ENCODE measurements around the gene PUSL1.

The PUSL1 gene

DNA sequence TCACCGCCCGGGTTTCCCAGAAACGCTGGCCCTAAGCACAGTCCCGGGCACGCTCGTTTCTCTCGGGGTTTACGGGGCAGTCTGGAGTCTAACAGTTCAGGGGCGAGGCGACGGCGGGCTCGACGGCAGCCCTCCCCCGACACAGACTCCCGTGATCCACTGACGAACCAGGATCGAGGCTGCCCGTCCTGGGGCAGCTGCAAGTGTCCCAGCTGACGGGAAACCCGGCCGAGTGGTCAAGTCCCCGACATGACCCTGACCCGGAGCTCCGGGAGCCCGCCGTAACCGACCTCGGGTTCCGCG lies 35.2 kb upstream of the PUSL1 start:
- TF ChIP-seq, protein P1, sequence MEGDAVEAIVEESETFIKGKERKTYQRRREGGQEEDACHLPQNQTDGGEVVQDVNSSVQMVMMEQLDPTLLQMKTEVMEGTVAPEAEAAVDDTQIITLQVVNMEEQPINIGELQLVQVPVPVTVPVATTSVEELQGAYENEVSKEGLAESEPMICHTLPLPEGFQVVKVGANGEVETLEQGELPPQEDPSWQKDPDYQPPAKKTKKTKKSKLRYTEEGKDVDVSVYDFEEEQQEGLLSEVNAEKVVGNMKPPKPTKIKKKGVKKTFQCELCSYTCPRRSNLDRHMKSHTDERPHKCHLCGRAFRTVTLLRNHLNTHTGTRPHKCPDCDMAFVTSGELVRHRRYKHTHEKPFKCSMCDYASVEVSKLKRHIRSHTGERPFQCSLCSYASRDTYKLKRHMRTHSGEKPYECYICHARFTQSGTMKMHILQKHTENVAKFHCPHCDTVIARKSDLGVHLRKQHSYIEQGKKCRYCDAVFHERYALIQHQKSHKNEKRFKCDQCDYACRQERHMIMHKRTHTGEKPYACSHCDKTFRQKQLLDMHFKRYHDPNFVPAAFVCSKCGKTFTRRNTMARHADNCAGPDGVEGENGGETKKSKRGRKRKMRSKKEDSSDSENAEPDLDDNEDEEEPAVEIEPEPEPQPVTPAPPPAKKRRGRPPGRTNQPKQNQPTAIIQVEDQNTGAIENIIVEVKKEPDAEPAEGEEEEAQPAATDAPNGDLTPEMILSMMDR (IDR thresholded peaks at IDR 0.05; ENCODE audit: extremely low read depth, missing control alignments), result no peak
- DNase-seq (ENCODE audit: low spot score), result no peak

DNA sequence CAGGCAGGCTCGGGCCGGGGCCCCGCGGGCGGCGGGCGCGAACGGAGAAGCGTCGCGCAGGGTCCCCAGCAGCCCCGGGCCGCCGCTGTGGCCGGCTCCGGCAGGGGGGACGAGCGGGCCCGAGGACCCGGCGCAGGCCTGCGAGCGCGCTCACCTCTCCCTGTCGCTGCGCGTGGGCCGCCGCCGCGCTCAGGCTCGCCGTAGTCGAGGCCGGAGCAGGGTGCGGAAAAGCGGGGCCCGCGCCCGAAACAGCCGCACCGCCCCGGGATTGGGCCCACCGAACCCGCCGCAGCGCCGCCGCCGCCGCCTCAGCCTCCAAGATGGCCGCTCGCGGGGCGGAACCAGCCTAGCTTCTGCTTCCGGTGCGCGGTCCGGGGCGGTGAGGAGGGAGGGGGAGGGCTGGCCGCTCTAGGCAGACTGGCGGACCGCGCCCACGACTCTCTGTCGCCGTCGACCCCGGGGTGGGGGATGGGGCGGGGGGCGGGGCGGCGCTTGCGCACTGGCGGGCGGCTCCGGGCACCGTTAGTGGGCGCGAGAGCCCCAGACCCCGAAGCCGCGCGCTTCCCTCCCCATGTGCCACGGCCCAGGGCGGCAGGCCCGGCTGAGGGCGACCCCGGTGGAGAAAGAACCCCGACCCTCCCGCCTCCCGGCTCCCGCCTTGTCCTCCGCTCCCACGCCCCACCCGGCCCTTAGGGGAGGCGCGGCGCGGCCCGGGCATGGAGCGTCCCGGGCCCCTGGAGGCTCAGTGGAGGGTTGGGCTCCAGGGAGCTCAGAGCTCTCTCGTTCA lies 34.7 kb upstream of the PUSL1 start, which contains the start of gene UBE2J2:
UBE2J2 (minus strand) TSS at position 343 of the 787 bp plus-strand sequence. CDS start 5,862 bp downstream, outside the sequence.
- TF ChIP-seq, protein P1 (IDR thresholded peaks at IDR 0.05; ENCODE audit: extremely low read depth, missing control alignments), result no peak
- peak; percentile 100 for DNase-seq (ENCODE audit: low spot score)

DNA sequence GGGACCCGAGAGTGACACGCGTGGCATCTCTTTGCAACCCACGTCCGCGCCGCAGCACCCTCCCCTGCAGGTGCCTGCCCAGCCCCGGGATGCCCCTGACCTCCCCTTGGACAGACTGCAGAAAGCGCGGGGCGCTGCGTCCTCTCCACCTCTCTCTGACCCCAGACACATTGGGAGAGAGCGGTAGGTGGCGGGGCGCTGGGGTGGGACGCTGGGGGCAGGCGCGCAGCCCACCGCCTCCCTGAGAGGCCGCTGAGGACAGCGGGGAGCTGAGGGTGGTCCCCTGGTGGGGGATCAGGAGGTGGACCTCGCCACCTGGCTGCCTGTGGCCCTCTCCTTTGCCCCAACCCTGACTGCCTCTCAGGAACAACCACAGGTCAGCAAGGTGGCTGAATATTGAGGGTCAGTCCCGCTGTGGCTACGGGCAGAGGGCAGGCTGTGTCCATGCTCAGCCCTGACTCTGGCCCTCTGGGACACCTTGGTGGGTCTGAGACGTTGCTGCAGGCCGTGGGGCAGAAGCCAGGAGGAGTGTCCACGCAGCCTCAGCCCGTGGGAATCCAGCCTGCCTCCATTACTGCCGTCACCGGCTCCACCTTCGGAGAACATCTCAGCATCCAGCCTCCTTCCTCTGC lies 34.0 kb upstream of the PUSL1 start:
- DNase-seq (ENCODE audit: low spot score), result no peak
- TF ChIP-seq, protein P1 (IDR thresholded peaks at IDR 0.05; ENCODE audit: extremely low read depth, missing control alignments), result no peak

DNA sequence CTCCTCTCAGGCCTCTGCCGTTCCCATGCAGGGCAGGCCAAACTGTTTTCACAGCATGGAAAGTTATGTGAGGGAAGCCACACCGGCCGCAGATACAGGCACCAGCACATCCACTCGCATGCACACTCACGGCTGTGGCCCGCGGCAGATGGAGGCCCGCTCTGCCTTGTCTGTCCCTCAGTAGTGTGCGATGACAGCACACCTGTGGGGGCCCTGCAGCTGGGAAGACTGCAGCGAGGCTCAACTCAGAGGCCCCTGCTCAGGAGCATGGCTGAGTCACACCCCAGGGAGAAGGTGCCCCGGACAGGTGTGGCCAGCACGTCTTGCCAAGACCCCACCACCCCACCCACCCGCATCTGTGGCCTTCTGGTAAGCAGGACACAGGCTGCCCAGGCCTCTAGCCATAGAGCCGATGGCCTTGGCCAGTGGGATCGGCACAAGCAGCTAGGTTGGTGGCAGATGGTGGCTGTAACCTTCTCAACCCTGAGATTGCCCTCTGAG lies 33.4 kb upstream of the PUSL1 start:
- DNase-seq (ENCODE audit: low spot score), result no peak
- TF ChIP-seq, protein P1 (IDR thresholded peaks at IDR 0.05; ENCODE audit: extremely low read depth, missing control alignments), result no peak

DNA sequence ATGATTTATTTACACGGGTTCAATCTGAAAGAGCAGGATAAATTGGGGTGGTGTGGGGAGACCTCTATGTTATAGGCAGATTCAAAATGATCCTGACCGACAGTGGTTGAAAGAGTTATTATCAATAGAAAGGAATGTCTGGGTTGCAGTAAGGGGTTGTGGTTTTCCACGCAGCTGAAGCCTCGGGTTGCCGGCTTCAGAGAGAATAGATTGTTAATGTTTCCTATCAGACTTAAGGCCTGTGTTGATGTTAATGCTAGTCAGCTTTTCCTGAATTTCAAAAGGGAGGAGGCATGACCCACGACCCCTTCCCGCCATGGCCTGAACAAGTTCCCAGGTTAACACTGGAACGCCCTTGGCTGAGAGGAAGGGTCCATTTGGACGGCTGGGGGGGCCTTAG lies 32.6 kb upstream of the PUSL1 start:
- DNase-seq (ENCODE audit: low spot score), result no peak
- TF ChIP-seq, protein P1 (IDR thresholded peaks at IDR 0.05; ENCODE audit: extremely low read depth, missing control alignments), result no peak

DNA sequence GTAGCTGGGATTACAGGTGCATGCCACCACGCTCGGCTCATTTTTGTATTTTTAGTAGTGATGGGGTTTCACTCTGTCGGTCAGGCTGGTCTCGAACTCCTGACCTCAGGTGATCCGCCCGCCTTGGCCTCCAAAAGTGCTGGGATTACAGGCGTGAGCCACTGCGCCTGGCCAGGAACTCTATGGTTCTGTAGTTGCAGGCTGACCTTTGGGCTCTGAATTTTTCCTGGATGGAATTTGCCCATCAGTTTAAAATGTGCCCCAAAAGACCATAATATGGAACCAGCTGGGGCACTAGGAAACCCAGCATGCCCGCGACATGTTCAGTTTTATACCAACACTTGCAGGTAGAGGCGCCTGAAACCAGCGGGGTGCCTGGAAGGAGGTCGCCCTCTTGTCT lies 29.8 kb upstream of the PUSL1 start:
- TF ChIP-seq, protein P1 (IDR thresholded peaks at IDR 0.05; ENCODE audit: extremely low read depth, missing control alignments), result no peak
- DNase-seq (ENCODE audit: low spot score), result no peak

DNA sequence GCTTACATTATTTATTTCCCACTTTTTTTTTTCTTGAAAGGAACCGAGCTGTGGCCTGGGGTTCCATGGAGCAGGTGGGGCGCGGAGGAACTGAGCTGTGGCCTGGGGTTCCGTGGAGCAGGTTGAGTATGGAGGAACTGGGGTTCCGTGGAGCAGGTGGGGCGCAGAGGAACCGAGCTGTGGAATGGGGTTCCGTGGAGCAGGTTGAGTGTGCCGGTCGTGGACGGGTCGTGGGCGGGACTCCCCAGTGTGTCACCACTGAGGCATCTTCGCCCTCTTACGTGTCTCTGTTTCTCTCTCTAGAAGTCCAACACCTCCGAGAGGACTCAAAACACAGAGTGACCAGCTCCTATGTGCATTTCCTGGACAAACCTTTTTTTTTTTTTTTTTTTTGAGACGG lies 29.4 kb upstream of the PUSL1 start:
- no peak for DNase-seq (ENCODE audit: low spot score)

More for the DNA sequence above, 29.4 kb upstream of the PUSL1 start:
- TF ChIP-seq, protein P1 (IDR thresholded peaks at IDR 0.05; ENCODE audit: extremely low read depth, missing control alignments), result no peak

Data from GM20000 (cell line).